WTC11 (cell line): ENCODE data around the gene ZNF273. TPM values are rescaled to one million over a fixed set of nuclear protein-coding genes. Genes with fewer than 3 reads are reported as not detected.

Experiments
- ATAC-seq: fragments of 200-7000 bp; cut with Tn5 transposase; 2 replicates; pipeline ENCODE4 v1.10.0; 2021; ENCODE audit warnings: mild to moderate bottlenecking, moderate library complexity
- CTCF ChIA-PET: fragments of 300-600 bp; sonication (Branson Sonifier 250); formaldehyde crosslinking; loops from one replicate; lab custom pipeline; 2021; ENCODE audit warnings: antibody characterized with exemption; lab: Charles Lee
- POLR2A ChIA-PET: fragments of 350-600 bp; sonication (Branson Sonifier 250); formaldehyde crosslinking; loops from one replicate; lab custom pipeline; 2021; ENCODE audit warnings: antibody characterized with exemption; lab: Charles Lee
- DNase-seq: peaks from one replicate; pipeline ENCODE4 v3.0.0; 2021; ENCODE audit warnings: low spot score
- H3K27ac Mint-ChIP-seq: 2 replicates; pipeline ENCODE4 v1.8.0; 2021; ENCODE audit warnings: mixed read lengths
- H3K27me3 Mint-ChIP-seq: 2 replicates; pipeline ENCODE4 v1.8.0; 2021; ENCODE audit warnings: low read depth, mild to moderate bottlenecking, moderate library complexity, mixed read lengths
- H3K36me3 Mint-ChIP-seq: 2 replicates; pipeline ENCODE4 v1.8.0; 2021; ENCODE audit warnings: mixed read lengths
- H3K4me1 Mint-ChIP-seq: 2 replicates; pipeline ENCODE4 v1.8.0; 2022; ENCODE audit warnings: mixed read lengths
- H3K4me3 Mint-ChIP-seq: 2 replicates; pipeline ENCODE4 v1.8.0; 2021; ENCODE audit warnings: mild to moderate bottlenecking, moderate library complexity, mixed read lengths
- H3K9me3 Mint-ChIP-seq: 2 replicates; pipeline ENCODE4 v1.8.0; 2021; ENCODE audit warnings: mixed read lengths
- ATF1 ChIP-seq: sonication (generic); formaldehyde crosslinking; IDR thresholded peaks from 2 replicates; pipeline ENCODE4 v1.8.1; 2023; ENCODE audit warnings: mild to moderate bottlenecking, moderate library complexity, missing genetic modification reagents
- ATF2 ChIP-seq: sonication (generic); formaldehyde crosslinking; IDR thresholded peaks from 2 replicates; pipeline ENCODE4 v1.8.1; 2022; ENCODE audit warnings: low read depth, missing genetic modification reagents, borderline replicate concordance
- ATF6 ChIP-seq: sonication (generic); formaldehyde crosslinking; IDR thresholded peaks from 2 replicates; pipeline ENCODE4 v1.8.1; 2023; ENCODE audit warnings: mild to moderate bottlenecking, missing genetic modification reagents
- GABPB1 ChIP-seq: sonication (generic); formaldehyde crosslinking; IDR thresholded peaks from 2 replicates; pipeline ENCODE4 v1.8.1; 2023; ENCODE audit warnings: mild to moderate bottlenecking, missing genetic modification reagents
- HMGXB4 ChIP-seq: sonication (generic); formaldehyde crosslinking; IDR thresholded peaks from 2 replicates; pipeline ENCODE4 v1.8.1; 2023; ENCODE audit warnings: mild to moderate bottlenecking, moderate library complexity, missing genetic modification reagents
- MXD4 ChIP-seq: fragments of 250-450 bp; sonication (Bioruptor Pico); IDR thresholded peaks from 2 replicates; pipeline ENCODE4 v1.8.0; 2021; ENCODE audit warnings: mild to moderate bottlenecking, moderate library complexity, borderline replicate concordance
- TEAD1 ChIP-seq: sonication (generic); formaldehyde crosslinking; IDR thresholded peaks from 2 replicates; pipeline ENCODE4 v1.8.0; 2022; ENCODE audit warnings: mild to moderate bottlenecking, missing genetic modification reagents
- ZNF219 ChIP-seq: sonication (generic); formaldehyde crosslinking; IDR thresholded peaks from 2 replicates; pipeline ENCODE4 v1.8.0; 2023; ENCODE audit warnings: missing genetic modification reagents, mild to moderate bottlenecking, borderline replicate concordance
- ZNF263 ChIP-seq: sonication (generic); formaldehyde crosslinking; IDR thresholded peaks from 2 replicates; pipeline ENCODE4 v1.8.1; 2022; ENCODE audit warnings: low read depth, mild to moderate bottlenecking, moderate library complexity, missing genetic modification reagents
- ZNF423 ChIP-seq: fragments of 250-450 bp; sonication (Bioruptor Pico); IDR thresholded peaks from 2 replicates; pipeline ENCODE4 v2.1.2; 2022; ENCODE audit warnings: mild to moderate bottlenecking, moderate library complexity
- ZNF671 ChIP-seq: fragments of 250-450 bp; sonication (Bioruptor Pico); IDR thresholded peaks from 2 replicates; pipeline ENCODE4 v1.8.0; 2021; ENCODE audit warnings: mild to moderate bottlenecking
- total RNA-seq: library from RNA; stranded (reverse); gene quantifications from 3 replicates; pipeline ENCODE4 v1.2.3, GENCODE V29; 2021
- TF ChIP-seq, protein P1 (sequence below): sonication (generic); formaldehyde crosslinking; IDR thresholded peaks from 2 replicates; pipeline ENCODE4 v1.8.0; 2022; ENCODE audit warnings: mild to moderate bottlenecking, missing genetic modification reagents
- TF ChIP-seq, protein P2 (sequence below): sonication (generic); formaldehyde crosslinking; IDR thresholded peaks from 2 replicates; pipeline ENCODE4 v1.8.0; 2022; ENCODE audit warnings: mild to moderate bottlenecking, missing genetic modification reagents
- TF ChIP-seq, protein P3 (sequence below): sonication (generic); formaldehyde crosslinking; IDR thresholded peaks from 2 replicates; pipeline ENCODE4 v1.8.1; 2023; ENCODE audit warnings: mild to moderate bottlenecking, missing genetic modification reagents
- TF ChIP-seq, protein P4 (sequence below): sonication (generic); formaldehyde crosslinking; IDR thresholded peaks from 2 replicates; pipeline ENCODE4 v1.8.0; 2023; ENCODE audit warnings: mild to moderate bottlenecking, missing genetic modification reagents
- TF ChIP-seq, protein P5 (sequence below): sonication (generic); formaldehyde crosslinking; conservative IDR thresholded peaks from 2 replicates; pipeline ENCODE4 v1.8.1; 2023; ENCODE audit warnings: mild to moderate bottlenecking, low read depth, missing genetic modification reagents, moderate library complexity

ZNF273 gene
- total RNA-seq, 1 experiment from 2014 or later: 12.1 TPM

DNA sequence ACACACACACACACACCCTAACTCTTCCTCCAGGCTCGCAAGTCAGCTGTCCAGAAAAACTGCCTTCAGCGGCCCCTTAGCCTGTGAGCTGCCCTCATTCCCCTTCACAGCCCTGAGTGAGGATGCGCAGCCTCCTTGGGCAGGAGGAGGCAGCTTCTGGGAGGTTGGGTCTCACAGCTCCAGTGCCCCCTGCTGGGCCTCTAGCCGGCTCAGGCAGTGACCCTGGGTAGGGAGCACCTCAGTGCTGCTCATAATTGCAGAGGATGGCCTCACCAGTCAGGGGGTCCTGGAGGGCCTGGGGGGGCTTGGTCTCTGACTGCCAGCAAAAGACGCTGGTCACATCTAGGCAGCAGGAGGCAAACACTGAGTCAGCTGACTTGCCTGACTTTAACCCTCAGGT is 43.7 kb downstream of the ZNF273 start:
- ATAC-seq (peak; percentile 53), DNase-seq (peak; percentile 46)
- Mint-ChIP-seq H3K4me1 (no peaks in the 10 kb centered on the region), H3K9me3 (peaks cover 8% of the 10 kb centered on the region), H3K27ac (no peak overlapping the region), H3K4me3 (peak overlapping the region; percentile 68), H3K27me3 (peaks cover 19% of the 10 kb centered on the region), H3K36me3 (0 out of 2 replicates have a peak, but pooled peaks cover 2% of the 10 kb centered on the region)
- peak; percentile 37; the same call in 1 of the 2 replicates for TF ChIP-seq GABPB1
- peak; percentile 81 for TF ChIP-seq ZNF263 (CRISPR knock-in tag)
- no peak for TF ChIP-seq MXD4 (CRISPR knock-in tag)
- TF ChIP-seq, protein P1, sequence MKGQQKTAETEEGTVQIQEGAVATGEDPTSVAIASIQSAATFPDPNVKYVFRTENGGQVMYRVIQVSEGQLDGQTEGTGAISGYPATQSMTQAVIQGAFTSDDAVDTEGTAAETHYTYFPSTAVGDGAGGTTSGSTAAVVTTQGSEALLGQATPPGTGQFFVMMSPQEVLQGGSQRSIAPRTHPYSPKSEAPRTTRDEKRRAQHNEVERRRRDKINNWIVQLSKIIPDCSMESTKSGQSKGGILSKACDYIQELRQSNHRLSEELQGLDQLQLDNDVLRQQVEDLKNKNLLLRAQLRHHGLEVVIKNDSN: no peak
- TF ChIP-seq HMGXB4 (CRISPR knock-in tag): no peak
- TF ChIP-seq, protein P2, sequence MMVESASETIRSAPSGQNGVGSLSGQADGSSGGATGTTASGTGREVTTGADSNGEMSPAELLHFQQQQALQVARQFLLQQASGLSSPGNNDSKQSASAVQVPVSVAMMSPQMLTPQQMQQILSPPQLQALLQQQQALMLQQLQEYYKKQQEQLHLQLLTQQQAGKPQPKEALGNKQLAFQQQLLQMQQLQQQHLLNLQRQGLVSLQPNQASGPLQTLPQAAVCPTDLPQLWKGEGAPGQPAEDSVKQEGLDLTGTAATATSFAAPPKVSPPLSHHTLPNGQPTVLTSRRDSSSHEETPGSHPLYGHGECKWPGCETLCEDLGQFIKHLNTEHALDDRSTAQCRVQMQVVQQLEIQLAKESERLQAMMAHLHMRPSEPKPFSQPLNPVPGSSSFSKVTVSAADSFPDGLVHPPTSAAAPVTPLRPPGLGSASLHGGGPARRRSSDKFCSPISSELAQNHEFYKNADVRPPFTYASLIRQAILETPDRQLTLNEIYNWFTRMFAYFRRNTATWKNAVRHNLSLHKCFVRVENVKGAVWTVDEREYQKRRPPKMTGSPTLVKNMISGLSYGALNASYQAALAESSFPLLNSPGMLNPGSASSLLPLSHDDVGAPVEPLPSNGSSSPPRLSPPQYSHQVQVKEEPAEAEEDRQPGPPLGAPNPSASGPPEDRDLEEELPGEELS (CRISPR knock-in tag): 0 out of 2 replicates have a peak, but pooled peaks have one; percentile 42
- ChIA-PET POLR2A (interaction anchor here (0.7 kb wide), 1 partner anchor 60 kb away, joined by 3 read pairs; the partner anchor contains the start of gene ERV3-1), CTCF (interaction anchor here (0.6 to 3.7 kb wide), 5 partner anchors 54 to 531 kb away, joined by 3 to 20 read pairs (median 4); no protein-coding TSS in a partner anchor)

DNA sequence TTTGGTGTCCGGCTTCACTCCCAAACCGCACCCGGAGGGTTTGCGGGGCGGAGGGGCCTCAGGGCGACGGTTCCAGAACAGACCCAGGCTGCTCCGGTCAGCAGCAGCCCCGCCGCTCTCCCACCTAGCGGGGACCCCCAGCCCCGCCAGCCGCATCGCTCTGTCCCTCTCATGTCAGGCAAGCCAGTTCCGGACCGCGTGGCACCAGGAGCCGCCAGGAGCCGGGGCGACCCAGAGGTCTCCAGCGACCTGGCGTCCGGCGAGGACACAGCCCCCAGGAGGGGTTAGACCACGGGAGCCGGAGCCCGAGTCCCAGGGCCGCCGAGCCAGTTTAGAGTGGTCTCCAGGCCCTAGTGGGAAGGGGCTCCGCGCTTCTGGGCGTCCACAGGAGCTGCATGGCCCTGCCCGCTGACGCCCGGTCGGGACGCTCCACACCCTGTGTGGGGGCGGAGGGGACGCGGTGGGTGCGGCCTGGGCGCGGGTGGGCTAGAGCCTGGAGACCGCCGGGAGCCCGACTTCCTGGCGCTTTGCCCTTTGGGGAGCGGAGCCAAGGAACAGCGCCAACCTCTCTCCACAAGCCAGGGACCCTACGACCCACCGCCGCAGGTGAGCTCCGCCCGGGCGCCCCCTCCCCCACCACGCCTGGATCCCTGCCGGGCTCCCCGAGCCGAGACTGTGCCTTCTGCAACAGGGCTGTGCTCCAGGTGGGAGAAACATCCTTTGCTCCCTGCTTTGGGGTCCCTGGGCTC is 44.4 kb downstream of the ZNF273 start:
- POLR2A ChIA-PET: interaction anchor here (1.0 kb wide), 1 partner anchor 59 kb away, joined by 4 read pairs; the partner anchor contains the start of gene ERV3-1
- Mint-ChIP-seq H3K9me3 (peaks cover 8% of the 10 kb centered on the region), H3K36me3 (0 out of 2 replicates have a peak, but pooled peaks cover 2% of the 10 kb centered on the region), H3K4me1 (no peaks in the 10 kb centered on the region), H3K27ac (no peak overlapping the region), H3K4me3 (peak overlapping the region; percentile 68), H3K27me3 (peaks cover 19% of the 10 kb centered on the region)
- CTCF ChIA-PET: interaction anchor here (0.9 to 3.7 kb wide), 4 partner anchors 54 to 530 kb away, joined by 3 to 20 read pairs (median 5); partner anchors contain the start of gene ERV3-1
- peak; percentile 31 for DNase-seq
- peak; percentile 56 for ATAC-seq
- TF ChIP-seq ATF1 (CRISPR knock-in tag) (no peak), GABPB1 (0 out of 2 replicates have a peak, but pooled peaks have one; percentile 5), ZNF671 (CRISPR knock-in tag) (no peak), ZNF423 (CRISPR knock-in tag) (peak; percentile 47; the same call in 1 of the 2 replicates), ATF6 (CRISPR knock-in tag) (no peak), TEAD1 (CRISPR knock-in tag) (no peak), ATF2 (no peak), ZNF219 (CRISPR knock-in tag) (no peak)
- TF ChIP-seq, protein P3, sequence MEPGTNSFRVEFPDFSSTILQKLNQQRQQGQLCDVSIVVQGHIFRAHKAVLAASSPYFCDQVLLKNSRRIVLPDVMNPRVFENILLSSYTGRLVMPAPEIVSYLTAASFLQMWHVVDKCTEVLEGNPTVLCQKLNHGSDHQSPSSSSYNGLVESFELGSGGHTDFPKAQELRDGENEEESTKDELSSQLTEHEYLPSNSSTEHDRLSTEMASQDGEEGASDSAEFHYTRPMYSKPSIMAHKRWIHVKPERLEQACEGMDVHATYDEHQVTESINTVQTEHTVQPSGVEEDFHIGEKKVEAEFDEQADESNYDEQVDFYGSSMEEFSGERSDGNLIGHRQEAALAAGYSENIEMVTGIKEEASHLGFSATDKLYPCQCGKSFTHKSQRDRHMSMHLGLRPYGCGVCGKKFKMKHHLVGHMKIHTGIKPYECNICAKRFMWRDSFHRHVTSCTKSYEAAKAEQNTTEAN (CRISPR knock-in tag): 0 out of 2 replicates have a peak, but pooled peaks have one; percentile 4
- TF ChIP-seq, protein P4, sequence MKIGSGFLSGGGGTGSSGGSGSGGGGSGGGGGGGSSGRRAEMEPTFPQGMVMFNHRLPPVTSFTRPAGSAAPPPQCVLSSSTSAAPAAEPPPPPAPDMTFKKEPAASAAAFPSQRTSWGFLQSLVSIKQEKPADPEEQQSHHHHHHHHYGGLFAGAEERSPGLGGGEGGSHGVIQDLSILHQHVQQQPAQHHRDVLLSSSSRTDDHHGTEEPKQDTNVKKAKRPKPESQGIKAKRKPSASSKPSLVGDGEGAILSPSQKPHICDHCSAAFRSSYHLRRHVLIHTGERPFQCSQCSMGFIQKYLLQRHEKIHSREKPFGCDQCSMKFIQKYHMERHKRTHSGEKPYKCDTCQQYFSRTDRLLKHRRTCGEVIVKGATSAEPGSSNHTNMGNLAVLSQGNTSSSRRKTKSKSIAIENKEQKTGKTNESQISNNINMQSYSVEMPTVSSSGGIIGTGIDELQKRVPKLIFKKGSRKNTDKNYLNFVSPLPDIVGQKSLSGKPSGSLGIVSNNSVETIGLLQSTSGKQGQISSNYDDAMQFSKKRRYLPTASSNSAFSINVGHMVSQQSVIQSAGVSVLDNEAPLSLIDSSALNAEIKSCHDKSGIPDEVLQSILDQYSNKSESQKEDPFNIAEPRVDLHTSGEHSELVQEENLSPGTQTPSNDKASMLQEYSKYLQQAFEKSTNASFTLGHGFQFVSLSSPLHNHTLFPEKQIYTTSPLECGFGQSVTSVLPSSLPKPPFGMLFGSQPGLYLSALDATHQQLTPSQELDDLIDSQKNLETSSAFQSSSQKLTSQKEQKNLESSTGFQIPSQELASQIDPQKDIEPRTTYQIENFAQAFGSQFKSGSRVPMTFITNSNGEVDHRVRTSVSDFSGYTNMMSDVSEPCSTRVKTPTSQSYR (CRISPR knock-in tag): 0 out of 2 replicates have a peak, but pooled peaks have one; percentile 45
- TF ChIP-seq, protein P5, sequence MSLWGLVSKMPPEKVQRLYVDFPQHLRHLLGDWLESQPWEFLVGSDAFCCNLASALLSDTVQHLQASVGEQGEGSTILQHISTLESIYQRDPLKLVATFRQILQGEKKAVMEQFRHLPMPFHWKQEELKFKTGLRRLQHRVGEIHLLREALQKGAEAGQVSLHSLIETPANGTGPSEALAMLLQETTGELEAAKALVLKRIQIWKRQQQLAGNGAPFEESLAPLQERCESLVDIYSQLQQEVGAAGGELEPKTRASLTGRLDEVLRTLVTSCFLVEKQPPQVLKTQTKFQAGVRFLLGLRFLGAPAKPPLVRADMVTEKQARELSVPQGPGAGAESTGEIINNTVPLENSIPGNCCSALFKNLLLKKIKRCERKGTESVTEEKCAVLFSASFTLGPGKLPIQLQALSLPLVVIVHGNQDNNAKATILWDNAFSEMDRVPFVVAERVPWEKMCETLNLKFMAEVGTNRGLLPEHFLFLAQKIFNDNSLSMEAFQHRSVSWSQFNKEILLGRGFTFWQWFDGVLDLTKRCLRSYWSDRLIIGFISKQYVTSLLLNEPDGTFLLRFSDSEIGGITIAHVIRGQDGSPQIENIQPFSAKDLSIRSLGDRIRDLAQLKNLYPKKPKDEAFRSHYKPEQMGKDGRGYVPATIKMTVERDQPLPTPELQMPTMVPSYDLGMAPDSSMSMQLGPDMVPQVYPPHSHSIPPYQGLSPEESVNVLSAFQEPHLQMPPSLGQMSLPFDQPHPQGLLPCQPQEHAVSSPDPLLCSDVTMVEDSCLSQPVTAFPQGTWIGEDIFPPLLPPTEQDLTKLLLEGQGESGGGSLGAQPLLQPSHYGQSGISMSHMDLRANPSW (CRISPR knock-in tag): no peak
